Measurements from ENCODE around the gene ELL3. TPM values are rescaled to one million over a fixed set of nuclear protein-coding genes. Genes with fewer than 3 reads are reported as not detected.
"Not testable (repeated sequence)": the region's sequence is repeated elsewhere in the genome, so short reads cannot be mapped to it uniquely, and the experiment has no call there.

ELL3 gene
- total RNA-seq, 1 experiment from 2014 or later: 35.8 TPM

- no TSS peak for BruUV-seq (replicated peaks)
- Histone ChIP-seq H4K20me1 (ENCODE audit: low read length) (no peaks in the 10 kb centered on the region), H3K9ac (ENCODE audit: low read length) (no peak overlapping the region), H2AFZ (ENCODE audit: low read length) (no peak overlapping the region), H3K36me3 (ENCODE audit: low read depth, low read length) (no peaks in the 10 kb centered on the region), H3K4me2 (ENCODE audit: low read length) (no peak overlapping the region), H3K4me1 (ENCODE audit: insufficient read depth, low read length) (no peaks in the 10 kb centered on the region), H3K79me2 (ENCODE audit: low read length) (no peaks in the 10 kb centered on the region), H3K27me3 (ENCODE audit: low read length) (no peaks in the 10 kb centered on the region), H3K9me3 (ENCODE audit: low read length) (no peaks in the 10 kb centered on the region), H3K27ac (ENCODE audit: low read length) (no peak overlapping the region), H3K4me3 (ENCODE audit: low read length) (no peak overlapping the region), H3F3A (ENCODE audit: low read length, unreplicated experiment) (no peaks in the 10 kb centered on the region), H3K9me2 (replicated peaks; ENCODE audit: low read length) (no peaks in the 10 kb centered on the region)
- no peak for ATAC-seq
- ChIA-PET CTCF (no interaction called here), POLR2A (ENCODE audit: unreplicated experiment) (no interaction called here)
- no peak for TF ChIP-seq EZH2 (IDR thresholded peaks at IDR 0.05; ENCODE audit: low read length, unreplicated experiment)
- TF ChIP-seq CTCF (conservative IDR thresholded peaks at IDR 0.05; ENCODE audit: low read depth, low read length): no peak
- no peak for TF ChIP-seq EZH2phosphoT487 (IDR thresholded peaks at IDR 0.05; ENCODE audit: borderline replicate concordance, low read length)
- no peak for DNase-seq
- intact Hi-C loops (cut with micrococcal nuclease): no loop called here
These were observed 41.4 kb downstream of the ELL3 start for GRCh38 chr15:43735416-43735815.

GRCh38 chr15:43728053-43728725, 48.6 kb downstream of the ELL3 start:
- H3K79me2 ChIP-seq (ENCODE audit: low read length); H3K4me3 ChIP-seq (ENCODE audit: low read length); POLR2A ChIA-PET (ENCODE audit: unreplicated experiment); H4K20me1 ChIP-seq (ENCODE audit: low read length); H3K27ac ChIP-seq (ENCODE audit: low read length); H3F3A ChIP-seq (ENCODE audit: low read length, unreplicated experiment); H3K9ac ChIP-seq (ENCODE audit: low read length); intact Hi-C loops (cut with micrococcal nuclease); H2AFZ ChIP-seq (ENCODE audit: low read length); H3K36me3 ChIP-seq (ENCODE audit: low read depth, low read length); H3K4me1 ChIP-seq (ENCODE audit: insufficient read depth, low read length); H3K4me2 ChIP-seq (ENCODE audit: low read length); BruUV-seq (replicated peaks); H3K9me3 ChIP-seq (ENCODE audit: low read length); CTCF ChIA-PET; H3K9me2 ChIP-seq (replicated peaks; ENCODE audit: low read length); ATAC-seq; H3K27me3 ChIP-seq (ENCODE audit: low read length): not testable (repeated sequence)
- peak; percentile 12 for DNase-seq

- H3K27ac ChIP-seq (ENCODE audit: low read length); H3K27me3 ChIP-seq (ENCODE audit: low read length); H3F3A ChIP-seq (ENCODE audit: low read length, unreplicated experiment); CTCF ChIA-PET; H3K4me2 ChIP-seq (ENCODE audit: low read length); ATAC-seq; H3K4me1 ChIP-seq (ENCODE audit: insufficient read depth, low read length); intact Hi-C loops (cut with micrococcal nuclease); DNase-seq; POLR2A ChIA-PET (ENCODE audit: unreplicated experiment); H3K9me3 ChIP-seq (ENCODE audit: low read length); H2AFZ ChIP-seq (ENCODE audit: low read length); H4K20me1 ChIP-seq (ENCODE audit: low read length); H3K4me3 ChIP-seq (ENCODE audit: low read length); H3K9me2 ChIP-seq (replicated peaks; ENCODE audit: low read length); H3K79me2 ChIP-seq (ENCODE audit: low read length); H3K9ac ChIP-seq (ENCODE audit: low read length); BruUV-seq (replicated peaks); H3K36me3 ChIP-seq (ENCODE audit: low read depth, low read length): not testable (repeated sequence)
These were observed 50.5 kb downstream of the ELL3 start for GRCh38 chr15:43726306-43726705.

- BruUV-seq (replicated peaks): no TSS peak
- H3K9me3 ChIP-seq (ENCODE audit: low read length): no peaks in the 10 kb centered on the region
- intact Hi-C loops (cut with micrococcal nuclease): no loop called here
- peaks cover 3% of the 10 kb centered on the region; the same call in 1 of the 2 replicates for H3K4me1 ChIP-seq (ENCODE audit: insufficient read depth, low read length)
- DNase-seq (no peak), ATAC-seq (no peak)
- no peaks in the 10 kb centered on the region for H4K20me1 ChIP-seq (ENCODE audit: low read length)
- H3K27ac ChIP-seq (ENCODE audit: low read length): no peak overlapping the region
- H3K36me3 ChIP-seq (ENCODE audit: low read depth, low read length): no peaks in the 10 kb centered on the region
- TF ChIP-seq EZH2 (IDR thresholded peaks at IDR 0.05; ENCODE audit: low read length, unreplicated experiment): no peak
- TF ChIP-seq EZH2phosphoT487 (IDR thresholded peaks at IDR 0.05; ENCODE audit: borderline replicate concordance, low read length): no peak
- TF ChIP-seq CTCF (conservative IDR thresholded peaks at IDR 0.05; ENCODE audit: low read depth, low read length): no peak
- H3K9me2 ChIP-seq (replicated peaks; ENCODE audit: low read length): no peaks in the 10 kb centered on the region
- no peak overlapping the region for H3K9ac ChIP-seq (ENCODE audit: low read length)
- no peak overlapping the region for H3K4me3 ChIP-seq (ENCODE audit: low read length)
- H3K4me2 ChIP-seq (ENCODE audit: low read length): no peak overlapping the region
- no peaks in the 10 kb centered on the region for H3K27me3 ChIP-seq (ENCODE audit: low read length)
- H3F3A ChIP-seq (ENCODE audit: low read length, unreplicated experiment): no peaks in the 10 kb centered on the region
- H2AFZ ChIP-seq (ENCODE audit: low read length): no peak overlapping the region
- no peaks in the 10 kb centered on the region for H3K79me2 ChIP-seq (ENCODE audit: low read length)
- POLR2A ChIA-PET (ENCODE audit: unreplicated experiment): no interaction called here
- CTCF ChIA-PET: no interaction called here
These were observed 53.6 kb downstream of the ELL3 start for GRCh38 chr15:43723151-43723550.

All from PC-3 (cell line).